BJ (cell line): ENCODE measurements around the gene RPAP2. TPM values are rescaled to one million over a fixed set of nuclear protein-coding genes. Genes with fewer than 3 reads are reported as not detected.

ENCODE experiments used
- CTCF ChIA-PET: fragments of 350-600 bp; formaldehyde crosslinking; extraction: SDS; loops from one replicate; lab custom pipeline; 2021; ENCODE audit warnings: antibody characterized with exemption, inconsistent platforms; lab: Yijun Ruan, JAX
- POLR2A ChIA-PET: fragments of 300-600 bp; sonication (Branson Sonifier 250); formaldehyde crosslinking; extraction: SDS; loops from one replicate; lab custom pipeline; 2021; ENCODE audit warnings: antibody characterized with exemption; lab: Charles Lee
- DNase-seq: peaks from one replicate; pipeline ENCODE4 v3.0.0-alpha.2; 2011; ENCODE audit warnings: low read depth
- H3K27me3 ChIP-seq: 2 replicates; pipeline ENCODE4 v1.6.0; 2011; ENCODE audit warnings: low read length; ENCODE audit not compliant: control insufficient read depth, insufficient read depth
- H3K36me3 ChIP-seq: 2 replicates; pipeline ENCODE4 v1.5.1; 2011; ENCODE audit warnings: low read length; ENCODE audit not compliant: control insufficient read depth, insufficient read depth
- H3K4me3 ChIP-seq: 2 replicates; pipeline ENCODE4 v1.5.1; 2011; ENCODE audit warnings: low read depth, mild to moderate bottlenecking, control low read depth, low read length
- CTCF ChIP-seq: IDR thresholded peaks from 2 replicates; pipeline ENCODE4 v1.5.1; 2011; ENCODE audit warnings: low read depth, mild to moderate bottlenecking, control low read depth, inconsistent platforms, low read length, moderate library complexity; ENCODE audit not compliant: insufficient read depth
- polyA plus RNA-seq: library from polyadenylated mRNA; depleted of rRNA; stranded (reverse); fragments of >200 nt; gene quantifications from 2 replicates; pipeline ENCODE4 v1.2.3, GENCODE V29; 2011

The RPAP2 gene
- polyA plus RNA-seq, 1 experiment: 4.0 TPM

- no peak for TF ChIP-seq CTCF
- CTCF ChIA-PET: interaction anchor here (1.6 kb wide), 1 partner anchor 12 kb away, joined by 4 read pairs; no protein-coding TSS in a partner anchor
- Histone ChIP-seq H3K36me3 (no peaks in the 10 kb centered on the region), H3K27me3 (no peaks in the 10 kb centered on the region), H3K4me3 (peak overlapping the region; percentile 92)
- DNase-seq: no peak
- POLR2A ChIA-PET: no interaction called here
Measured at GRCh38 chr1:92298213-92298572, 666 bp upstream of the RPAP2 start.

GRCh38 chr1:92299477-92300150 is 755 bp downstream of the RPAP2 start:
- Histone ChIP-seq H3K27me3 (no peaks in the 10 kb centered on the region), H3K4me3 (peak overlapping the region; percentile 92), H3K36me3 (no peaks in the 10 kb centered on the region)
- TF ChIP-seq CTCF: no peak
- ChIA-PET CTCF (interaction anchor here (1.6 kb wide), 1 partner anchor 11 kb away, joined by 4 read pairs; no protein-coding TSS in a partner anchor), POLR2A (no interaction called here)
- DNase-seq: no peak

- POLR2A ChIA-PET: no interaction called here
- CTCF ChIA-PET: interaction anchor here (1.3 kb wide), 1 partner anchor 9 kb away, joined by 8 read pairs; no protein-coding TSS in a partner anchor
- peaks cover 1% of the 10 kb centered on the region for H3K36me3 ChIP-seq
Measured at GRCh38 chr1:92301021-92301420, 2.2 kb downstream of the RPAP2 start.

GRCh38 chr1:92306020-92306419 is 7.2 kb downstream of the RPAP2 start:
- ChIA-PET POLR2A (no interaction called here), CTCF (no interaction called here)
- Histone ChIP-seq H3K36me3 (peaks cover 3% of the 10 kb centered on the region), H3K27me3 (no peaks in the 10 kb centered on the region), H3K4me3 (no peak overlapping the region)
- no peak for DNase-seq
- no peak for TF ChIP-seq CTCF

More at GRCh38 chr1:92301021-92301420, 2.2 kb downstream of the RPAP2 start:
- no peak for TF ChIP-seq CTCF
- H3K4me3 ChIP-seq: no peak overlapping the region
- no peak for DNase-seq
- no peaks in the 10 kb centered on the region for H3K27me3 ChIP-seq

GRCh38 chr1:92307980-92308379 is 9.1 kb downstream of the RPAP2 start:
- no peak overlapping the region for H3K4me3 ChIP-seq
- no peak for DNase-seq
- H3K36me3 ChIP-seq: peaks cover 3% of the 10 kb centered on the region
- ChIA-PET CTCF (no interaction called here), POLR2A (no interaction called here)
- H3K27me3 ChIP-seq: no peaks in the 10 kb centered on the region
- TF ChIP-seq CTCF: no peak
